Ovary (tissue), 9 donors: ENCODE data around the gene PHYH. TPM values are rescaled to one million over a fixed set of nuclear protein-coding genes. Genes with fewer than 3 reads are reported as not detected.
"Not testable (repeated sequence)": the region's sequence is repeated elsewhere in the genome, so short reads cannot be mapped to it uniquely, and the experiment has no call there.

Experiments
- DNase-seq, 5 donors: peaks; one replicate each; pipeline ENCODE4 v3.0.0-alpha.2; 2019 to 2020
- H3K27ac ChIP-seq, 2 donors: fragments of 200-600 bp; one replicate each; pipeline versions ENCODE4 v1.5.1 to v1.8.0; 2019 to 2022
- H3K27me3 ChIP-seq: fragments of 200-600 bp; one replicate; pipeline ENCODE4 v1.8.0; 2022
- H3K36me3 ChIP-seq: fragments of 200-600 bp; sonication (generic); one replicate; pipeline ENCODE4 v1.5.1; 2019
- H3K4me1 ChIP-seq: one replicate; pipeline ENCODE4 v1.8.1; 2013; ENCODE audit warnings: mild to moderate bottlenecking, moderate library complexity; ENCODE audit not compliant: insufficient read depth
- H3K4me3 ChIP-seq: fragments of 200-600 bp; sonication (generic); one replicate; pipeline ENCODE4 v1.5.1; 2017
- H3K9me3 ChIP-seq, 2 donors: fragments of 200-600 bp in 1 of 2; sonication (generic) in 1 of 2; one replicate each; pipeline versions ENCODE4 v1.5.1 to v1.8.1; 2013 to 2019; ENCODE audit warnings: mild to moderate bottlenecking in 1 of 2, moderate library complexity in 1 of 2
- CTCF ChIP-seq, 3 donors: fragments of 450-650 bp in 2 of 3; fragments of 200-600 bp in 1 of 3; IDR thresholded peaks; one replicate each; pipeline versions ENCODE4 v1.5.1 to v1.8.0; 2016 to 2022; ENCODE audit warnings: antibody characterized with exemption in 3 of 3, mild to moderate bottlenecking in 1 of 3
- EP300 ChIP-seq: sonication (generic); formaldehyde crosslinking; IDR thresholded peaks from one replicate; pipeline ENCODE4 v1.6.1; 2017; ENCODE audit warnings: antibody characterized with exemption
- POLR2A ChIP-seq: fragments of 450-650 bp; IDR thresholded peaks from one replicate; pipeline ENCODE4 v1.6.1; 2017; ENCODE audit warnings: antibody characterized with exemption, mild to moderate bottlenecking, moderate library complexity
- WGBS, 3 donors: extraction: QIAGEN DNeasy Blood & Tissue Kit in 1 of 3; methylation state at CpG; one replicate each; pipeline versions ENCODE4 v1.1.5 to v1.1.7; 2013 to 2017; 5-methylcytosine and 5-hydroxymethylcytosine counted together
- intact Hi-C, 4 donors: fragments of 100-400 bp; cut with DNase I; formaldehyde crosslinking; loops; one replicate each; pipeline versions ENCODE4 v1.11.0 to v1.15.1; 2022 to 2023
- polyA plus RNA-seq, 2 donors: library from polyadenylated mRNA; stranded (reverse); fragments of 200-250 nt in 1 of 2; fragments of 350-450 nt in 1 of 2; fragmentation: Illumina TruSeq in 1 of 2; extraction: RNeasy Lipid Tissue Mini Kit (QIAGEN cat#74804) in 1 of 2; gene quantifications; one replicate each; pipeline ENCODE4 v1.2.3, GENCODE V29; 2013 to 2014
- total RNA-seq, 7 donors: library from RNA; depleted of rRNA in 2 of 7; stranded (reverse); fragments of >200 nt in 2 of 7; fragmentation: NEBNext Ultra II Directional in 3 of 7; extraction: Animal tissue kit (Norgen Biotek cat#: 25700) in 3 of 7; gene quantifications; one replicate each; pipeline versions ENCODE4 v1.1.0 to v1.2.4, GENCODE V29; 2016 to 2023
- donor health status: DM: no; HTN: no; CAD: no; lungs with moderate emphysema.
- donor health status: DM: no; HTN: no; CAD: no.
- donor health status: Bipolar disorder and iron deficiency.
- donor health status: DM: yes; HTN: yes; CAD: no.
- donor health status: DM: no; HTN: no; CAD: no.
- donor health status: DM: yes; HTN: yes; CAD: no.

PHYH gene
- total and polyA plus RNA-seq, 9 donors, result 20.0 to 49.7 (median 39.7) TPM

- Histone ChIP-seq H3K4me1 (no peaks in the 10 kb centered on the region), H3K9me3 (no peaks in the 10 kb centered on the region), H3K27me3 (no peaks in the 10 kb centered on the region), H3K27ac (no peak overlapping the region), H3K36me3 (no peaks in the 10 kb centered on the region), H3K4me3 (no peak overlapping the region)
- intact Hi-C loops, result no loop called here
- DNase-seq, result peak in 1 of 5 donors; percentile 1
- 92 to 94% (median 94%) methylated on average over 19 of the region's 19 CpGs for WGBS, 3 donors
- TF ChIP-seq CTCF (IDR thresholded peaks at IDR 0.05) (no peak), EP300 (no peak), POLR2A (no peak)
These were observed 7.8 kb downstream of the PHYH start for GRCh38 chr10:13291821-13292773.

GRCh38 chr10:13291061-13291460 is 8.8 kb downstream of the PHYH start:
- Histone ChIP-seq H3K27me3 (no peaks in the 10 kb centered on the region), H3K27ac (no peak overlapping the region), H3K4me1 (no peaks in the 10 kb centered on the region), H3K4me3 (no peak overlapping the region), H3K36me3 (no peaks in the 10 kb centered on the region), H3K9me3 (no peaks in the 10 kb centered on the region)
- DNase-seq, result no peak
- TF ChIP-seq EP300, result no peak
- TF ChIP-seq POLR2A, result no peak
- no peak for TF ChIP-seq CTCF (IDR thresholded peaks at IDR 0.05)
- intact Hi-C loops, result no loop called here
- WGBS, 3 donors, result 55 to 81% (median 73%) methylated on average over 4 of the region's 4 CpGs

- WGBS, 3 donors, result 91 to 93% (median 93%) methylated on average over 4 of the region's 4 CpGs
- H3K27ac ChIP-seq, result no peak overlapping the region
- H3K9me3 ChIP-seq, result no peaks in the 10 kb centered on the region
- no peaks in the 10 kb centered on the region for H3K36me3 ChIP-seq
- no peaks in the 10 kb centered on the region for H3K4me1 ChIP-seq
- intact Hi-C loops, result loop anchor here in 1 of 4 donors (5.0 kb wide), 1 partner anchor 337 kb away; no protein-coding TSS in a partner anchor
- no peak for DNase-seq
- no peaks in the 10 kb centered on the region for H3K27me3 ChIP-seq
- H3K4me3 ChIP-seq, result no peak overlapping the region
- TF ChIP-seq POLR2A, result no peak
- TF ChIP-seq EP300, result no peak
- TF ChIP-seq CTCF (IDR thresholded peaks at IDR 0.05), result no peak
These were observed 15.8 kb downstream of the PHYH start for GRCh38 chr10:13284050-13284449.

GRCh38 chr10:13282348-13282747 is 17.5 kb downstream of the PHYH start:
- not testable (repeated sequence) for H3K4me1 ChIP-seq, H3K9me3 ChIP-seq, H3K27me3 ChIP-seq, H3K36me3 ChIP-seq, DNase-seq, H3K4me3 ChIP-seq, H3K27ac ChIP-seq
- WGBS, 3 donors, result 89 to 97% (median 92%) methylated on average over 6 of the region's 6 CpGs
- intact Hi-C loops, result loop anchor here in 1 of 4 donors (5.0 kb wide), 1 partner anchor 335 kb away; no protein-coding TSS in a partner anchor
